ENCODE data around the gene TMEM87B. TPM values are rescaled to one million over a fixed set of nuclear protein-coding genes. Genes with fewer than 3 reads are reported as not detected.

Gene TMEM87B
- total RNA-seq, 1 experiment from 2014 or later = 10.5 TPM

GRCh38 chr2:112023707-112024106 lies 31.4 kb upstream of the TMEM87B start:
- DNase-seq = no peak
- Histone ChIP-seq H2AFZ (ENCODE audit: low read length) (no peak overlapping the region), H3K18ac (ENCODE audit: insufficient read length, low read depth, low read length) (no peak overlapping the region), H4K5ac (ENCODE audit: insufficient read length, low read depth, low read length) (no peak overlapping the region), H4K91ac (ENCODE audit: insufficient read length, low read depth, low read length) (no peak overlapping the region), H3K4me1 (ENCODE audit: insufficient read depth, low read length) (peaks cover 5% of the 10 kb centered on the region; the same call in 1 of the 2 replicates), H4K8ac (replicated peaks; ENCODE audit: insufficient read length, low read depth, low read length) (no peak overlapping the region), H3K56ac (ENCODE audit: insufficient read length, low read depth, low read length) (no peak overlapping the region), H3K4me2 (ENCODE audit: insufficient read depth, insufficient read length, low read length) (no peak overlapping the region), H3T11ph (ENCODE audit: low read length) (no peak overlapping the region), H4K20me1 (ENCODE audit: control insufficient read depth, insufficient read depth, insufficient read length) (no peaks in the 10 kb centered on the region), H2BK12ac (ENCODE audit: insufficient read length, low read depth, low read length) (no peak overlapping the region), H3K23ac (ENCODE audit: insufficient read length, low read depth, low read length) (no peak overlapping the region), H3K9ac (ENCODE audit: extremely low read depth, insufficient read length, low read length) (no peak overlapping the region), H3K23me2 (ENCODE audit: insufficient read length, low read depth, low read length, poor library complexity, severe bottlenecking) (no peaks in the 10 kb centered on the region), H2BK120ac (ENCODE audit: low read depth, low read length, poor library complexity, severe bottlenecking) (no peak overlapping the region), H3K14ac (ENCODE audit: insufficient read depth, low read length) (no peak overlapping the region), H2BK5ac (ENCODE audit: insufficient read length, low read length) (no peak overlapping the region), H3K4ac (ENCODE audit: low read depth, low read length) (no peak overlapping the region), H3K27me3 (ENCODE audit: insufficient read depth, low read length) (no peaks in the 10 kb centered on the region), H3K9me3 (ENCODE audit: control insufficient read depth, low read depth, low read length) (no peaks in the 10 kb centered on the region), H3K79me2 (ENCODE audit: insufficient read depth, low read length) (no peaks in the 10 kb centered on the region), H3K27ac (ENCODE audit: insufficient read length, low read depth, low read length) (no peak overlapping the region), H2BK15ac (ENCODE audit: low read depth, low read length) (no peak overlapping the region), H2BK20ac (ENCODE audit: low read depth, low read length, poor library complexity, severe bottlenecking) (no peak overlapping the region), H3K79me1 (ENCODE audit: insufficient read depth, low read depth, low read length, poor library complexity, severe bottlenecking) (no peaks in the 10 kb centered on the region), H2AK5ac (ENCODE audit: insufficient read length, low read length) (no peak overlapping the region)
- no peaks in the 10 kb centered on the region for H3K9me3 Mint-ChIP-seq
- H3K27me3 Mint-ChIP-seq (ENCODE audit: low read depth) = no peaks in the 10 kb centered on the region
- H3K27ac Mint-ChIP-seq = peak overlapping the region in 1 of 3 experiments; percentile 14; a peak in 1 of 7 replicates
- H3K36me3 Mint-ChIP-seq (ENCODE audit: insufficient read depth in 1 of 3, low read depth in 3 of 3) = peaks cover 0 to 3% (median 3%) of the 10 kb centered on the region in 3 experiments; a peak in 3 of 7 replicates
- H3K4me3 Mint-ChIP-seq = no peak overlapping the region
- TF ChIP-seq, protein P1, sequence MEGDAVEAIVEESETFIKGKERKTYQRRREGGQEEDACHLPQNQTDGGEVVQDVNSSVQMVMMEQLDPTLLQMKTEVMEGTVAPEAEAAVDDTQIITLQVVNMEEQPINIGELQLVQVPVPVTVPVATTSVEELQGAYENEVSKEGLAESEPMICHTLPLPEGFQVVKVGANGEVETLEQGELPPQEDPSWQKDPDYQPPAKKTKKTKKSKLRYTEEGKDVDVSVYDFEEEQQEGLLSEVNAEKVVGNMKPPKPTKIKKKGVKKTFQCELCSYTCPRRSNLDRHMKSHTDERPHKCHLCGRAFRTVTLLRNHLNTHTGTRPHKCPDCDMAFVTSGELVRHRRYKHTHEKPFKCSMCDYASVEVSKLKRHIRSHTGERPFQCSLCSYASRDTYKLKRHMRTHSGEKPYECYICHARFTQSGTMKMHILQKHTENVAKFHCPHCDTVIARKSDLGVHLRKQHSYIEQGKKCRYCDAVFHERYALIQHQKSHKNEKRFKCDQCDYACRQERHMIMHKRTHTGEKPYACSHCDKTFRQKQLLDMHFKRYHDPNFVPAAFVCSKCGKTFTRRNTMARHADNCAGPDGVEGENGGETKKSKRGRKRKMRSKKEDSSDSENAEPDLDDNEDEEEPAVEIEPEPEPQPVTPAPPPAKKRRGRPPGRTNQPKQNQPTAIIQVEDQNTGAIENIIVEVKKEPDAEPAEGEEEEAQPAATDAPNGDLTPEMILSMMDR (conservative IDR thresholded peaks at IDR 0.05) = no peak
- WGBS (ENCODE audit: extremely low coverage, insufficient read length, low lambda C conversion rate) = no CpG with 5 or more reads among the region's 5 CpGs
- peaks cover 5 to 9% of the 10 kb centered on the region in 2 experiments for H3K4me1 Mint-ChIP-seq
